Small intestine (tissue), 7 donors: ENCODE data around the gene ENOX1. TPM values are rescaled to one million over a fixed set of nuclear protein-coding genes. Genes with fewer than 3 reads are reported as not detected.

Experiments used
- DNase-seq, 2 donors: peaks; one replicate each; pipeline versions ENCODE4 v3.0.0 to v3.0.0-alpha.2; 2013
- FAIRE-seq: peaks from 2 replicates; lab custom pipeline; 2012; peaks lifted over from hg19 to GRCh38; lab: Jason Lieb, UNC
- H3K27ac ChIP-seq, 3 donors: one replicate each; pipeline ENCODE4 v1.5.1; 2013; ENCODE audit warnings: low read length in 2 of 3, mild to moderate bottlenecking in 2 of 3, control low read depth in 1 of 3, inconsistent platforms in 1 of 3, low read depth in 1 of 3, moderate library complexity in 1 of 3
- H3K27me3 ChIP-seq, 3 donors: one replicate each; pipeline ENCODE4 v1.6.1; 2013; ENCODE audit warnings: low read length in 3 of 3, inconsistent platforms in 1 of 3; ENCODE audit not compliant: control insufficient read depth in 3 of 3, insufficient read depth in 3 of 3
- H3K36me3 ChIP-seq, 3 donors: one replicate each; pipeline ENCODE4 v1.6.1; 2013; ENCODE audit warnings: low read length in 3 of 3, inconsistent platforms in 1 of 3, low read depth in 1 of 3, mild to moderate bottlenecking in 1 of 3, moderate library complexity in 1 of 3; ENCODE audit not compliant: control insufficient read depth in 3 of 3, insufficient read depth in 2 of 3
- H3K4me1 ChIP-seq, 3 donors: one replicate each; pipeline ENCODE4 v1.6.1; 2013; ENCODE audit warnings: low read length in 2 of 3, inconsistent platforms in 1 of 3, low read depth in 1 of 3, mild to moderate bottlenecking in 1 of 3, moderate library complexity in 1 of 3; ENCODE audit not compliant: control insufficient read depth in 3 of 3, insufficient read depth in 2 of 3
- H3K4me3 ChIP-seq, 3 donors: one replicate each; pipeline ENCODE4 v1.5.1; 2013; ENCODE audit warnings: low read length in 3 of 3, control low read depth in 1 of 3, inconsistent platforms in 1 of 3, low read depth in 1 of 3, mild to moderate bottlenecking in 1 of 3, moderate library complexity in 1 of 3
- H3K9me3 ChIP-seq, 2 donors: one replicate each; pipeline ENCODE4 v1.6.1; 2013; ENCODE audit warnings: low read depth in 1 of 2, low read length in 1 of 2; ENCODE audit not compliant: control insufficient read depth in 2 of 2, insufficient read depth in 1 of 2
- WGBS, 3 donors: extraction: QIAGEN DNeasy Blood & Tissue Kit; methylation state at CpG; one replicate each; pipeline ENCODE4 v1.1.7; 2013; 5-methylcytosine and 5-hydroxymethylcytosine counted together
- polyA plus RNA-seq, 4 donors: library from polyadenylated mRNA; stranded (reverse) in 3 of 4; unstranded in 1 of 4; fragments of 200-250 nt in 3 of 4; fragments of 120-200 nt in 1 of 4; gene quantifications; one replicate each; pipeline versions ENCODE4 v1.2.1 to v1.2.3, GENCODE V29; 2013
- donor health status: healthy with polysubstance abuse.
- donor health status: control.
- donor health status: control.
- donor health status: Bipolar disorder and iron deficiency.
- donor health status: healthy.

The ENOX1 gene
- polyA plus RNA-seq, 4 donors = 0.27 to 0.87 (median 0.72) TPM; not detected in 1

- 67 to 72% (median 71%) methylated on average over 1 of the region's 1 CpG for WGBS, 3 donors
- Histone ChIP-seq H3K4me1 (no peaks in the 10 kb centered on the region), H3K27me3 (no peaks in the 10 kb centered on the region), H3K27ac (no peak overlapping the region), H3K4me3 (no peak overlapping the region), H3K9me3 (no peaks in the 10 kb centered on the region), H3K36me3 (no peaks in the 10 kb centered on the region)
- FAIRE-seq (no peak), DNase-seq (no peak)
These were observed 30.9 kb downstream of the ENOX1 start for GRCh38 chr13:43755844-43756243.

GRCh38 chr13:43751624-43752023, 35.1 kb downstream of the ENOX1 start:
- H3K27me3 ChIP-seq = no peaks in the 10 kb centered on the region
- no peaks in the 10 kb centered on the region for H3K9me3 ChIP-seq
- DNase-seq = no peak
- H3K4me1 ChIP-seq = no peaks in the 10 kb centered on the region
- no peak overlapping the region for H3K4me3 ChIP-seq
- WGBS, 3 donors = 63 to 81% (median 66%) methylated on average over 3 of the region's 3 CpGs
- no peak overlapping the region for H3K27ac ChIP-seq
- FAIRE-seq = no peak
- H3K36me3 ChIP-seq = no peaks in the 10 kb centered on the region

DNA sequence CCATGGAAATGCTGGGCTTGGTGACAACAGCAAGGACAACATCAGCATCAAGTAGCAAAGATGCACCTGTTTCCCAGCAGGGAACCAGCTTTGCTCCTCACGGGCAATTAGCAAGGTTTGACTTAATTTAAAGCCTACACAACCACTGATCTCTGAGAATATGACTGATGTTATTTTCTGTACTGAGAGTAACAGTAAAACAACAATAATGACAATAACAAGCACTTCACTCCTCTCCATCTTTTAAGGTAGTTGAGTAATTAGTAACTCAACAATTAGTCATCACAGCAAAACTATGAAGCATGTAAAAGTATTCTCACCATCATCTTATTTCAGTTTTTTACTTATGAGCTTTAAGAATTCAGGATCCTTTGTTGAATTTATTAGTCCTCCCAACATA, 37.3 kb downstream of the ENOX1 start:
- no peaks in the 10 kb centered on the region for H3K4me1 ChIP-seq
- H3K36me3 ChIP-seq = no peaks in the 10 kb centered on the region
- H3K9me3 ChIP-seq = peaks cover 0 to 1% of the 10 kb centered on the region in 2 donors
- no peaks in the 10 kb centered on the region for H3K27me3 ChIP-seq
- 28 to 51% (median 38%) methylated on average over 1 of the region's 1 CpG for WGBS, 3 donors
- FAIRE-seq (no peak), DNase-seq (no peak)
- H3K27ac ChIP-seq = no peak overlapping the region
- no peak overlapping the region for H3K4me3 ChIP-seq

- H3K36me3 ChIP-seq = no peaks in the 10 kb centered on the region
- H3K27me3 ChIP-seq = no peaks in the 10 kb centered on the region
- H3K27ac ChIP-seq = no peak overlapping the region
- DNase-seq (no peak), FAIRE-seq (no peak)
- no peaks in the 10 kb centered on the region for H3K4me1 ChIP-seq
- no peak overlapping the region for H3K4me3 ChIP-seq
- WGBS, 3 donors = 64 to 69% (median 68%) methylated on average over 5 of the region's 5 CpGs
- peaks cover 0 to 1% of the 10 kb centered on the region in 2 donors for H3K9me3 ChIP-seq
These were observed 42.3 kb downstream of the ENOX1 start for GRCh38 chr13:43744261-43745031.

GRCh38 chr13:43742911-43743310, 43.9 kb downstream of the ENOX1 start:
- H3K36me3 ChIP-seq = no peaks in the 10 kb centered on the region
- H3K9me3 ChIP-seq = peaks cover 0 to 1% of the 10 kb centered on the region in 2 donors
- FAIRE-seq = no peak
- no peak for DNase-seq
- H3K27me3 ChIP-seq = no peaks in the 10 kb centered on the region
- no peaks in the 10 kb centered on the region for H3K4me1 ChIP-seq
- no peak overlapping the region for H3K4me3 ChIP-seq
- no peak overlapping the region for H3K27ac ChIP-seq

DNA sequence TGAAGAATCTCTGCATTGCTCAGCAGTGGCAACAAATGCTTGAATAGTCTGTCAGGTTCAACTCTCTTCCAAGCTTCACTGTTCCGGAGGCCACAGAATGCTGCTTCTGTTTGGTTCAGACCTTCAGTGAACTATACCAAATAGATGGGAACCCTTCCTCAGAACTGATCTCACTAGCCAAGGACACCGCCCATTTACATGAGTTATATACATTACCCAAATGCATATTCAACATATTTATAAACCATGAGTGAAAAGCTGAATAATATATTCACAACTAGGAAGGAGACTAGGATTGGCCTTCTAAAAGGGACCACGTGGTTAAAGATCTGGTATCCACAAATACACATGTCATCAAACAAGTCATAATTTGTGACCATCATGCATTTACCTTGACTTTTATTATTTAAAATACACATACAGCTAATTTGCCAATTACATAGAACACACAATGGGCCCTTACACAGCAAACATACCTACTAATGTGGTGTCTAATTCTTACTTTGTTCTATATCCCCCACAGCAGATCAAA, 49.3 kb downstream of the ENOX1 start:
- no peak for FAIRE-seq
- Histone ChIP-seq H3K27ac (no peak overlapping the region), H3K36me3 (no peaks in the 10 kb centered on the region), H3K4me1 (no peaks in the 10 kb centered on the region), H3K9me3 (no peaks in the 10 kb centered on the region), H3K4me3 (no peak overlapping the region), H3K27me3 (no peaks in the 10 kb centered on the region)
- DNase-seq = no peak
- 88 to 94% (median 92%) methylated on average over 3 of the region's 3 CpGs for WGBS, 3 donors

- Histone ChIP-seq H3K27me3 (peaks cover 0 to 4% (median 0%) of the 10 kb centered on the region in 3 donors), H3K4me3 (no peak overlapping the region), H3K27ac (no peak overlapping the region), H3K4me1 (no peaks in the 10 kb centered on the region), H3K9me3 (no peaks in the 10 kb centered on the region), H3K36me3 (no peaks in the 10 kb centered on the region)
- 78 to 92% (median 90%) methylated on average over 3 of the region's 3 CpGs for WGBS, 3 donors
- DNase-seq (no peak), FAIRE-seq (no peak)
These were observed 54.0 kb downstream of the ENOX1 start for GRCh38 chr13:43732726-43733125.

DNA sequence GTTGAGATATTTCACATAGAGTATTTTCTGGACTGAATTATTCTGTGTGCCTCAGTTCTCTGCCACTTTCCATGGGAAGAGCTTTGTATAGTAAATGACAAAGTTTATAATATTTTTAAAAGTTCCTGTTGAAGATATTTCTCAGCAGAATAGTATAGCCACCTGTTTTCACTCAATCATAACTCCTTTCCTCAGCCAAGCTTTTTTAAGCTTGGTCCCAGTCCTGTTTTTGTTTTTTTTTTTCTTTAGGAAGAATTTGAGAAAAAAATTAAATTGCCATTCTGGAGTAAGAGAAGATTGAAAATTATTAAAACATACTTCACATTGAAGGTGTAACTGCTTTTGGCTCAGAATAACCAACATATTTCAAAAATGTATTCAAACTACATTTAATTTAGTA, 55.5 kb downstream of the ENOX1 start:
- H3K4me3 ChIP-seq = no peak overlapping the region
- no peaks in the 10 kb centered on the region for H3K36me3 ChIP-seq
- DNase-seq = no peak
- H3K27me3 ChIP-seq = peaks cover 0 to 4% (median 0%) of the 10 kb centered on the region in 3 donors
- no peaks in the 10 kb centered on the region for H3K9me3 ChIP-seq
- no peak overlapping the region for H3K27ac ChIP-seq
- H3K4me1 ChIP-seq = no peaks in the 10 kb centered on the region
- FAIRE-seq = no peak
